CD4-positive, alpha-beta T cell (primary cell): ENCODE data around the gene MDM2. TPM values are rescaled to one million over a fixed set of nuclear protein-coding genes. Genes with fewer than 3 reads are reported as not detected.

Source experiments
- ATAC-seq: fragments of 200-7000 bp; cut with Tn5 transposase; one replicate; pipeline ENCODE4 v1.10.0; 2022; ENCODE audit warnings: mild to moderate bottlenecking; ENCODE audit not compliant: poor library complexity
- CTCF ChIA-PET: fragments of 350-600 bp; sonication (Branson Sonifier 250); formaldehyde crosslinking; loops from one replicate; lab custom pipeline; 2021; ENCODE audit warnings: antibody characterized with exemption, inconsistent platforms; lab: Charles Lee
- POLR2A ChIA-PET: fragments of 350-600 bp; sonication (Branson Sonifier 250); formaldehyde crosslinking; loops from one replicate; lab custom pipeline; 2021; ENCODE audit warnings: antibody characterized with exemption, inconsistent platforms; lab: Charles Lee
- DNase-seq, 14 experiments: peaks; one replicate each; pipeline ENCODE4 v3.0.0-alpha.2; 2013 to 2020; ENCODE audit warnings: mixed read lengths in 2 of 14
- H3K27ac ChIP-seq, 2 donors: one replicate each; pipeline versions ENCODE4 v1.5.1 to v1.7.0; 2013; ENCODE audit warnings: low read length in 2 of 2, low read depth in 1 of 2, mild to moderate bottlenecking in 1 of 2
- H3K27me3 ChIP-seq, 2 experiments: 1 replicate in 1 of 2; 2 replicates in 1 of 2; pipeline versions ENCODE4 v1.6.1 to v1.7.0; 2013; ENCODE audit warnings: low read length in 2 of 2, control low read depth in 1 of 2, mild to moderate bottlenecking in 1 of 2, moderate library complexity in 1 of 2; ENCODE audit not compliant: insufficient read depth in 2 of 2, control insufficient read depth in 1 of 2
- H3K36me3 ChIP-seq: one replicate; pipeline ENCODE4 v1.6.1; 2013; ENCODE audit warnings: low read length, control low read depth; ENCODE audit not compliant: insufficient read depth
- H3K4me1 ChIP-seq: one replicate; pipeline ENCODE4 v1.6.1; 2013; ENCODE audit warnings: low read length, control low read depth; ENCODE audit not compliant: insufficient read depth
- H3K4me3 ChIP-seq: one replicate; pipeline ENCODE4 v1.5.1; 2013; ENCODE audit warnings: mild to moderate bottlenecking, low read length, moderate library complexity
- H3K9me3 ChIP-seq, 2 experiments: 1 replicate in 1 of 2; 2 replicates in 1 of 2; pipeline versions ENCODE4 v1.6.1 to v1.7.0; 2013; ENCODE audit warnings: low read length in 2 of 2, mild to moderate bottlenecking in 2 of 2, control low read depth in 1 of 2, moderate library complexity in 1 of 2; ENCODE audit not compliant: control insufficient read depth in 1 of 2, insufficient read depth in 1 of 2
- H3K27ac Mint-ChIP-seq: one replicate; pipeline ENCODE4 v1.8.0; 2020; ENCODE audit warnings: mixed read lengths
- H3K27me3 Mint-ChIP-seq: one replicate; pipeline ENCODE4 v1.8.0; 2021; ENCODE audit warnings: mixed read lengths
- H3K36me3 Mint-ChIP-seq: one replicate; pipeline ENCODE4 v1.8.0; 2021; ENCODE audit warnings: low read depth, mixed read lengths
- H3K4me1 Mint-ChIP-seq: one replicate; pipeline ENCODE4 v1.8.0; 2021; ENCODE audit warnings: low read depth, mixed read lengths
- H3K4me3 Mint-ChIP-seq: one replicate; pipeline ENCODE4 v1.8.0; 2020; ENCODE audit warnings: mild to moderate bottlenecking, mixed read lengths
- H3K9me3 Mint-ChIP-seq: one replicate; pipeline ENCODE4 v1.8.0; 2020; ENCODE audit warnings: mixed read lengths
- CTCF ChIP-seq: fragments of 200-600 bp; IDR thresholded peaks from one replicate; pipeline ENCODE4 v1.8.0; 2022; ENCODE audit warnings: antibody characterized with exemption, mild to moderate bottlenecking
- intact Hi-C, 2 experiments: fragments of 100-400 bp; cut with DNase I in 1 of 2; cut with micrococcal nuclease in 1 of 2; formaldehyde crosslinking; loops; one replicate each; pipeline versions ENCODE4 v1.15.1 to v1.9.0; 2023 to 2025; cut with DNase I, micrococcal nuclease
- total RNA-seq, 174 experiments: library from RNA in 2 of 174; stranded (reverse) in 2 of 174; gene quantifications; one replicate each; pipeline ENCODE4 v1.2.3 and lab custom pipeline; 2021 to 2026

MDM2 gene
- total RNA-seq, 2 experiments from 2014 or later, result 90.8 TPM

- H3K27me3 Mint-ChIP-seq, result no peaks in the 10 kb centered on the region
- H3K4me3 ChIP-seq, result no peak overlapping the region
- intact Hi-C loops, result no loop called here
- no peaks in the 10 kb centered on the region for H3K9me3 ChIP-seq
- H3K27ac ChIP-seq, result no peak overlapping the region
- H3K4me1 Mint-ChIP-seq, result no peaks in the 10 kb centered on the region
- no peaks in the 10 kb centered on the region for H3K4me1 ChIP-seq
- H3K36me3 ChIP-seq, result no peaks in the 10 kb centered on the region
- H3K27ac Mint-ChIP-seq, result no peak overlapping the region
- H3K9me3 Mint-ChIP-seq, result no peaks in the 10 kb centered on the region
- TF ChIP-seq CTCF, result no peak
- POLR2A ChIA-PET, result no interaction called here
- no peaks in the 10 kb centered on the region for H3K36me3 Mint-ChIP-seq
- ATAC-seq (no peak), DNase-seq (no peak)
- no peaks in the 10 kb centered on the region for H3K27me3 ChIP-seq
- CTCF ChIA-PET, result no interaction called here
- H3K4me3 Mint-ChIP-seq, result no peak overlapping the region
These were observed 42.4 kb downstream of the MDM2 start for GRCh38 chr12:68850390-68850789.

- Mint-ChIP-seq H3K4me1 (no peaks in the 10 kb centered on the region), H3K36me3 (no peaks in the 10 kb centered on the region), H3K4me3 (no peak overlapping the region), H3K27ac (no peak overlapping the region), H3K9me3 (no peaks in the 10 kb centered on the region), H3K27me3 (no peaks in the 10 kb centered on the region)
- H3K4me3 ChIP-seq, result no peak overlapping the region
- POLR2A ChIA-PET, result no interaction called here
- no peak for DNase-seq
- intact Hi-C loops, result no loop called here
- no peaks in the 10 kb centered on the region for H3K9me3 ChIP-seq
- no peaks in the 10 kb centered on the region for H3K27me3 ChIP-seq
- CTCF ChIA-PET, result no interaction called here
- no peaks in the 10 kb centered on the region for H3K36me3 ChIP-seq
- H3K4me1 ChIP-seq, result no peaks in the 10 kb centered on the region
- no peak for TF ChIP-seq CTCF
- ATAC-seq, result no peak
- H3K27ac ChIP-seq, result no peak overlapping the region
These were observed 43.8 kb downstream of the MDM2 start for GRCh38 chr12:68851592-68852306.

- H3K27me3 Mint-ChIP-seq, result no peaks in the 10 kb centered on the region
- ChIA-PET POLR2A (no interaction called here), CTCF (no interaction called here)
- H3K4me1 Mint-ChIP-seq, result no peaks in the 10 kb centered on the region
- no peak overlapping the region for H3K4me3 Mint-ChIP-seq
- H3K9me3 Mint-ChIP-seq, result no peaks in the 10 kb centered on the region
- H3K27ac Mint-ChIP-seq, result no peak overlapping the region
- Histone ChIP-seq H3K4me1 (no peaks in the 10 kb centered on the region), H3K9me3 (no peaks in the 10 kb centered on the region), H3K27me3 (no peaks in the 10 kb centered on the region), H3K36me3 (no peaks in the 10 kb centered on the region), H3K4me3 (no peak overlapping the region), H3K27ac (no peak overlapping the region)
- H3K36me3 Mint-ChIP-seq, result no peaks in the 10 kb centered on the region
- ATAC-seq (no peak), DNase-seq (no peak)
- TF ChIP-seq CTCF, result no peak
- intact Hi-C loops, result no loop called here
These were observed 45.6 kb downstream of the MDM2 start for GRCh38 chr12:68853396-68854077.
